Midbrain (tissue), 1 donor: ENCODE measurements around the gene PRPS2.

Experiments
- DNase-seq: peaks from one replicate; lab custom pipeline; 2025; lab: John Stamatoyannopoulos, UW

PRPS2 gene

DNA sequence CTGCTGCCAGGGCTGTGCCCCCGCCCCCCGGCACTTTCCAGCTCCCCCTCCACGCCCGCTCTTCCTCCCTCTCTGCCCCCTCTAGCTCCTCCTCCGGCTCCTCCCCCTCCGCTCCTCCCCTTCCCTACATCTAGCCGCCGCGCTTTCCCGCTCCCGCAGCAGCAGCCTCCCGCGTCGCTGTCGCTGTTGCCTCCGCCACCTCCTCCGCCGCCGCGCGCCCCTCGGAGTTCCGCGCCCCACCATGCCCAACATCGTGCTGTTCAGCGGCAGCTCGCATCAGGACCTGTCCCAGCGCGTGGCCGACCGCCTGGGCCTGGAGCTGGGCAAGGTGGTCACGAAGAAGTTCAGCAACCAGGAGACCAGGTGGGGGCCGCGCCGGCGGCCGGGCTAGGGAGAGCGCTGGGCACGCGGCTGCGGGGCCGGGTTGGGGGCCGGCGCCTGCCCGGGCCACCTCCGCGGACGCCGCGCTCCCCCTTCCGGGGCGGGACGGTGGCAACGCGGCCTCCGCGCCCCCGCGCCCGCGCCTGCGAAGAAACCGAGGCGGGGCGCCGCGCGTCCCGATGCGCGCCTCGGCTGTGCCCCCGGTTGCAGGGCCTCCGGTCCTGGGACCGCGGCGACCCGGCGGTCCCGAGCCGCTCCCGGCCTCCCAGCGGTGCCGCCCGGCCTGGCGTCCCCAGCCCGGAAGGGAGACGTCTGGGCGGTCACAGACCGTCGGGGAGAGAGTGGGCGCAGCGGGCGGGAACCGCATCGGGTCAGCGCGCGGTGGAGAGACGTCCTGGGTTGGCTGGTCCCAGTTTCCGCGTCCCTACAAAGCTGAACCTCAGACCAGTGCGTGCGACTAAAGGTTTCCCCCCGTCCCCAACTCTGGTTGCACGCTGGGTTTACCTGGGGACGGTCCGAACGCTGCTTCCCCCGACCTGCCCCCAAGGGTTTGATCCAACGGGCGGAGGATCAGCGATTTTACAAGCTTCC, at the start of gene PRPS2:
Gene PRPS2 (plus strand): TSS at position 156 of the 972 bp plus-strand sequence. CDS start 86 bp downstream, at position 242.
- DNase-seq: peak; percentile 27

GRCh38 chrX:12741416-12741815, 49.8 kb upstream of the PRPS2 start:
- DNase-seq: no peak

DNA sequence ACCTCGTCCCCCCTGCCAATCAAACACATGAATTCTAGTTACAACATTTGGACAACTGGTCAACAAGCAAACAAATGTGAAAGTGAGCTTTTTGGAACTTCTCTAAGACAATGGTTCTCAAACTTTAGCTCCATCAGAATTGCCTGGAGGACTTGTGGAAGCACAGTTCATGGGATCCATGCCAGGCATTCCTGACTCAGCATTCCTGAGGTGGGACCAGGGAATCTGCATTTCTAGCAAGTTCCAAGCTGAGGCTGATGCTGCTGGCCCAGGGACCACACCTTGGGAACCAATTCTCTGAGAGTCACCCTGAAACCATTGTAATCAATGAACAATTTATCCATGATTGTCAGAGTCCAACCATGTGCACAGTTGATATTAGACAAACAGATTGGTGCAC, 43.8 kb upstream of the PRPS2 start:
- DNase-seq: no peak

DNA sequence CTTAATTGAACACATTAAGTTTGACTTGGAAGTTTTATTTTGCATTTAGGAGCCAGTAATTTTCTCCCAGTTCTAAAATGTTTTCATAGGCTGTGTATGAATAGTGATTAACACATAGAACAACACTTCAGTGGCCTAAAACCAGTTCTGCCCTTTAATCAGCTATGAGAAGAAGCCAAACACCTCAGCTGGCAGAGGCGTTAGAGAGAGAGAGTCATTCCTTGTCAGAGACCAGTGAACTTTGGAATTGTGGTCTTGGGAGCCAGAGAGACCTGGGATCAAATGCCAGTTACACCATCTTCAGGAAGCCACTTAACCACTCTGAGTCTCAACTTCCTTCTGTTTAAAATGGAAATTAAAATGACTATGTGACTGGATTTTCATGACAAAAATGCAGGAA, 39.3 kb upstream of the PRPS2 start:
- DNase-seq: no peak

- no peak for DNase-seq
These were observed 37.8 kb upstream of the PRPS2 start for GRCh38 chrX:12753366-12753765.

DNA sequence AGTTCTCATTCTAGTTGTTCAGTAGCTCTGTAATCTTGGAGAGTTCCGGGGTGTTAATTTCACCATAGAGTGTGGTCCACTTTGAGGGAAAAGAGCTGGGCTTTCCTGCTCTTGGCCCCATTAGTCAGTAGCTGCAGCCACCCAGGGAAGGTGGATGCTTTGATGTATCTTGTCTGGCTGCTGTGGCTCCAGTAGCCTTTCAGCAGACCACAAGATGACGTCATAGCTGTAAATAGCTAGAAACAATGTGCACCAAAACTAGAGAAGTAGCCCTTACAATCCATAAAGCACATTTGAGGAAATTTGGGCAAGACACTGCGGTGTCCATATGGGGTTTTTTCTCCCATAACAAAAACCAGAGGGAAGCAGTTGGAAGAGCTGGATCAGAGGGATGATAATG, 32.9 kb upstream of the PRPS2 start:
- no peak for DNase-seq

DNA sequence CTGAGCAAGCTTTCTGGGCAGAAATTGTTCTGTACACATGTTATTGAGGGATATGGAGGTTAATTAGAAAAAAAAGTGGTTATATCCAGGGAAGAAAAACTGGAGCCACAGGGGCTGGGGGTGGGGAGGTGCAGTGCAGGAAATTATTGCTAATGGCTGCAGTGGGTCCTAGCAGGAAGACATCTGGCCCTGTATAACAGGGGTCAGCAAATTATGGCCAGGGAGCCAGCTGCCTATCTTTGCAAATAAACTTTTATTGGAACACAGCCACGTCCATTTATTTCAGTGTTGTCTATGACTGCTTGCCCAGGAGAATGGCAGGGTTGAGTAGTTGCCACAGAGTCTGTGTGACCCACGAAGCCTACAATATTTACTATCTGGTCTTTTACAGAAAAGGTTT, 23.4 kb upstream of the PRPS2 start:
- no peak for DNase-seq

DNA sequence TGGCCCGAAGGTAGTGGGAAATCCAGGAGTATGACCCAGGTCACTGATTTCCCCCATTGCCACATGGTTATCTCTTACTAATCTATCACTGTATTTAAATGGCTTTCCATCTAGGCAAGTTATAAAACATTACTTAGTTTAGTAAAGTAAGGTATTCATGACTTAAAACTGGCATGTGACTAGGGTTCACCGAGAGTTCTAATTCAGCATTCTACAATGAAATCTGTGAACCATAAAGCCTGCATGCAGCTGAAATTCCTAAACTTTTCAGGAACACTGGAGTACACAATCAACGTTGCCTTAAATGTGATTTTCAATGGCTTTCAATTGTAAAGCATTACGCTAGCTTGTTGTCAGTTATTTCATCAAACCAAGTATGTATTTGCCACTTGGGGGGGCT, 22.7 kb upstream of the PRPS2 start:
- no peak for DNase-seq

DNA sequence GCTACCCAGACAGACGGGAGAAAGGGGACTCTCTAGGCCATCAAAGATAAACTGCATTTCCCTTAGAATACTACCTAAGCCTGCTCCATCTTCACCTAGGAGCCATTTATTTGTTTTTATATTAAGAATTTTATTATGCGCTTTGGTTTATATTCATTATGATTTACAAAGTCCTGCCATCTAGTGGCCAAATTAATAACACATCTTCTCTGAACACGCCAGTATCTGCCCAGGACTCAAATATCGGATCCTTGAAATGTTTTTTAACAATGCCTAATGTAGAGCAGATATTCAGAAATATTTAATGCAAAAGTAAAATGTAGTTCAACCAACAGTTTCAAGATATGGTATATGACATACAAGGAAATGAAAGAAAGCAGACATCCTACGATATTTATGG, 20.8 kb upstream of the PRPS2 start:
- DNase-seq: peak; percentile 32

DNA sequence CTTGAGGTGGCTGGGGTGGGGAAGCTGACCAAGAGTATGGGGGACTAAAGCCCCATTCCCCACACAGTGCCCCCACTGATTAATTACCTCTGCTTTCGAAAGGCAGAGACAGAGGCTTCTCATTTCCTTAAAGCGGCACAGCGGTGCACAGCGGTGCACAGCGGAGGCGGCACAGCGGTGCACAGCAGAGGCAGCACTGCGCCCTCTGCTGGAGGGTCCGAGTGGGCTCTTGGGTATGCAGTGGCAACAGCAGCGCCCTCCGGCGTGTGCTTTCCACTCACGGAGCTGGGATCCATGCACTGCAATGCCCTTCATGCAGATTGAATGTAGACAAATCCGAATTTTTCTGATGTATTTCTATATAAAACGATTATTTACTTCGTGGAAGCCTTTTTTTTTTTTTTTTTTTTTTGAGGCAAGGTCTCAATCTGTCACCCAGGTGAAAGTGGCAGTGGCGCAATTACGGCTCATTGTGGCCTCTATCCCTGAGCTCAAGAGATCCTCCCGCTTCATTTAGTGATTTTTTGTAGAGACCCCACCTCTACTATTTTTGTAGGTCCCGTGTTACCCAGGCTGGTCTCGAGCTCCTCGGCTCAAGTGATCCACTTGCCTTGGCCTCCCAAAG, 19.7 kb upstream of the PRPS2 start:
- DNase-seq: peak; percentile 8

DNA sequence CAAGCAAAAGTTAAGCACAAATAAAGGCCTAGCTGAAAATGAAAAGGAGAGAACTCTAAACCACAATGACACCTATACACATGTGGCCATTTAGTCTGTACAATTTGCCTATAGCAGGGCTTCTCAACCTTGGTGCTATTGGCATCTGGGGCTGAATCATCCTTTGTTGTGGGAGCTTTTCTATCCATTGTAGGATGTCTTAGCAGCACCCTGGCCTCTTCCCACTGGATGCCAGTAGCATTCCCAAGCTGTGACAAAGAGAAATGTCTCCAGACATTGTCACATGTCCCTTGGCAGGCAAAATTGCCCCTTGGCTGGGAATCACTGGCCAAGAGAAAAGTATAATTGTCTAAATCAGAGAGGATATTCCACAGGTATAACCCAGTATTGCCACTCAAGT, 13.5 kb upstream of the PRPS2 start:
- no peak for DNase-seq

GRCh38 chrX:12779534-12779933, 11.7 kb upstream of the PRPS2 start:
- no peak for DNase-seq

DNA sequence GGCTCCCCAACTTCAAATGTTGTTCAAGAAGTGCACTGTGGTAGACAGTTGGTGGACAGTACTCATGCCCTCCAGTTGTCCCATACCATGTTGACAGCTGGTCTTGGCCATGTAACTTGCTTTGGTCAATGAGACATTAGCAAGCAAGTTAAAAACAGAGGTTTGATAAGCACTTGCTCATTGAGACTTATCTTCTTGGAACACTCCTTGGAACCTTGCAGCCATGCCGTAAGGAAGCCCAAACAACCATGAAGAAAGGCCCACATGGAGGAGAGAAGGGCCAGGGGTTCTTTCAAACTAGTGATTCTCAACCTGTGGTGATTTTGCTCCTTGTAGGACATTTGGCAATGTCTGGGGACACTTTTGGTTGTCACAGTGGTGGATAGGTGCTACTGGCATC, 2.6 kb upstream of the PRPS2 start:
- DNase-seq: no peak

GRCh38 chrX:12789976-12790375, 1.2 kb upstream of the PRPS2 start:
- DNase-seq: peak; percentile 9

GRCh38 chrX:12790885-12791256, 341 bp upstream of the PRPS2 start:
- DNase-seq: no peak

DNA sequence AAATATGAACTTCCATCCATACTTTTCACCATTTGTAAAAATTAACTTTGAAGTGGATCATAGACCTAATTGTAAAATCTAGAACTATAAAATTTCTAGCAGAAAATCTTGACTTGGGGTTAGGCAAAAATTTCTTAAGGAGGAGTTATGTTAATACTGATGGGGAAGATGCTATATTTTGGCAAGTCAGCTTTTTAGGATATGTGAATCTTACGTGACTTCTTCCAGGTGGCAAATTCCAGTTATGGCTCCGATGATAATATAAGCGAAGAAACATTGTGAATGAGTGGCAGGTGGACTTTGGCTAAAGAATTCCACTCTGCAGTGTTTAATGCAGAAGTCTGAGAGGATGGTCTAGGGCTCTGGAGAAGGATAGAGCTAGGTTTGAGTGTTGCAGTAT, 1.5 kb downstream of the PRPS2 start:
- DNase-seq: no peak

GRCh38 chrX:12794654-12795053, 3.4 kb downstream of the PRPS2 start:
- DNase-seq: no peak

GRCh38 chrX:12798601-12799000, 7.4 kb downstream of the PRPS2 start:
- DNase-seq: no peak

- DNase-seq: no peak
These were observed 7.9 kb downstream of the PRPS2 start for GRCh38 chrX:12799118-12799517.

DNA sequence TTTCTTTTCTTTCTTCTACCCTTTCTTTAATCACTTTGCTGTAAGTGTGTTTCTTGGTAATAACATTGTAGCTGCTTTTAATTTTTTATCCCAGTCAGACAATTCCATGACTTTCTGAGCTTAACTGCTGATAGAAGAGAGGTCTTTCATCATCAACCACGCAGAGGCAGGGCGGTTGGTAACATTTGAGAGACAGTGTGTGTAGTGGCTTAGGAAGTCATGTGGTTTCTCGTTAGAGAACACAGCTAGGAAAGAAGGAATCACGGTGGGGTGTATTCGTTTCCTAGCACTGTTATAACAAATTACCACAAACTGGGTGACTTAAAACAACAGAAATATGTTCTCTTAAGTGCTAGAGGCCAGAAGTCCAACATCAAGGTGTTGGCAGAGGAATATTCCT, 11.5 kb downstream of the PRPS2 start:
- no peak for DNase-seq

- no peak for DNase-seq
These were observed 13.4 kb downstream of the PRPS2 start for GRCh38 chrX:12804655-12805054.

- DNase-seq: no peak
These were observed 14.1 kb downstream of the PRPS2 start for GRCh38 chrX:12805333-12805732.

GRCh38 chrX:12811658-12812057, 20.4 kb downstream of the PRPS2 start:
- DNase-seq: no peak
